Activated T-cell treated with anti-CD3 and anti-CD28 coated beads for 1 hour (primary cell): Measurements from ENCODE around the gene DTX2.
"Not testable (repeated sequence)": the region's sequence is repeated elsewhere in the genome, so short reads cannot be mapped to it uniquely, and the experiment has no call there.

Source experiments
- DNase-seq: peaks from one replicate; pipeline ENCODE4 v3.0.0-alpha.2; 2020; ENCODE audit warnings: low read depth

DTX2 gene

DNA sequence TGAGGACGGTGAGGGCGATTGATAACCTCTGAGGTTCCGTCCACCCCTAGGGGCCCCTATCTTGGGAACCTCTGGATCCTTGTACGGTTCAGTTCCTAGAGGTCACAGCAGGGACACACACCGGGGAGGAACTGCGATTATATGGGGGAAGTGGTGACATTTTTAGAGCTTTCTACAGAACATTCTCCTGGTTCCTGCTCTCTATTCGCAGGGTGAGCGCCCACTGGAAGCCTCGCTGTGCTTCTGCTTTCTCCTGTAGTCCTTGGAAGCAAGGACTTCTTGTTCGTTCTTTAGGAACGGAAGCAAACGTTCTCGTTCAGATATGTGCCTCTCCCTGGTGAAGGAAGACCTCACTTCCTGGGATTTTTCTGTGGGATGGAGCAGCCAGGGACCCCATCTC lies 26.5 kb downstream of the DTX2 start:
- DNase-seq, result not testable (repeated sequence)

DNA sequence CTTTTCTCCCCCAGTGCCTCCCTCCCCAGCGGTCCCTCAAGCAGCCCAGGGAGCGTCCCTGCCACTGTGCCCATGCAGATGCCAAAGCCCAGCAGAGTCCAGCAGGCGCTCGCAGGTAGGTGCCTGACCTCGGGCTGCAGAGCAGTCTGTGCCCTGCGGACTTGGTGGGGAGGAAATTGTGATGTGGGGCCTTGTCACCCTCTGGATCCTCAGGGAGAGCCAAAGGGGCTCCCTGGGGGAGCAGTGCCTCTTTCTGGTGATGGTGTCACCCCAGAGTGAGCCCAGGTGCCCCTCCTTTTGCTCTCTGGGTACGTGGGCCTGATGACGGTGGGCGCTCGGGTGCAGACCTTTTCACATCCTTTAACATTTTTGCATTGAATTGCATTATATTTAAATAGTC lies 30.6 kb downstream of the DTX2 start:
- not testable (repeated sequence) for DNase-seq

DNA sequence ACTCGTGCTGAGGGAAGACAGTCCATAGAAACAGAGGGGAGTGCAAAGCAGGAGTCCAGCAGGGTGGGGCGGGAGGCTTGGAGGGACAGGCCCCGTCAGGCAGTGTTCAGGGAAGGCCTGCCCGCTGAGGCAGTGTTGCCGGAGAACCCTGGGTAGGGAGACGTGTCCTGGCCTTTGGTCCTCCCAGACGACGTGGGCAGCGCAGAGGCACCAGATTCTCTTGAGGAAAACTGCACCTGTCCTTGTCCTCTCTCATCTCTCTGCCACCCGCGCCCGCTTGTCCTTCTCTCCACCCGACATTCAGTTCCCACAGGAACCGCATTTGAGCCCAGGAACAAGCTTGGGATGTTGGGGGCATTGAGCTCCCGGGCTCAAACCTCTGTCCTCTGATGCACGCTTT lies 34.2 kb downstream of the DTX2 start:
- DNase-seq, result not testable (repeated sequence)

DNA sequence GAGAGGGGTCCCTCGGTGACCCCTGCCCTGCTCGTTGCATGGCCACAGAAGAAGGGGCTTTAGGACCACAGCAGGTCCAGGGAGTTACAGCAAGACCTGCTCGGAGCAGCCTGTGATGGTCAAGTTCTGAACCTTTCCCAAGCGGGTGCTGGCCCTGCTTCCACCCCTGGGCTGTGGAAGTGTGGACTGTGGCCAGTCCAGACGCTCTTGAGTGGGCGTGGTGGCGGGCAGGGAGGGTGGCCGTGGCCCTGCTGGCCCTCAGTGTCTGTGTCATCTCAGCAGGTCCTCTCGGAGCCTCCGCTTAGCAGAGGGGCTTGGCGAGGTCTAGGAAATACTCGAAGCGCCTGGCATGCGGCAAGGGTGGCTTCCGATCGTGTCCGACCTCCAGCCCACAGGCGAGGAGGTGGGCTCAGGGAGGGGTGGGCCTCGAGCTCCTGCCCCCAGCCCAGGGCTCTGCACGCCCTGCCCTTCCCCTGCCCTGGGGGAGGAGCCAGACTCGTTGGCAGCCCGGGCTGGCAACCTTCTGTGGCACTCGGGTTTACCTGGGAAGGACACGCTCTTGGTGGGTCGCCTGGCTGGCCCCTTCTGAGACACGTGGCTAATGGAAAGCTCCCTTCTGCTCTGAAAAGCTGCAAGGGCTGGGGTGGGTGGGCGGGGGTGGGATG lies 36.5 kb downstream of the DTX2 start:
- DNase-seq, result not testable (repeated sequence)

DNA sequence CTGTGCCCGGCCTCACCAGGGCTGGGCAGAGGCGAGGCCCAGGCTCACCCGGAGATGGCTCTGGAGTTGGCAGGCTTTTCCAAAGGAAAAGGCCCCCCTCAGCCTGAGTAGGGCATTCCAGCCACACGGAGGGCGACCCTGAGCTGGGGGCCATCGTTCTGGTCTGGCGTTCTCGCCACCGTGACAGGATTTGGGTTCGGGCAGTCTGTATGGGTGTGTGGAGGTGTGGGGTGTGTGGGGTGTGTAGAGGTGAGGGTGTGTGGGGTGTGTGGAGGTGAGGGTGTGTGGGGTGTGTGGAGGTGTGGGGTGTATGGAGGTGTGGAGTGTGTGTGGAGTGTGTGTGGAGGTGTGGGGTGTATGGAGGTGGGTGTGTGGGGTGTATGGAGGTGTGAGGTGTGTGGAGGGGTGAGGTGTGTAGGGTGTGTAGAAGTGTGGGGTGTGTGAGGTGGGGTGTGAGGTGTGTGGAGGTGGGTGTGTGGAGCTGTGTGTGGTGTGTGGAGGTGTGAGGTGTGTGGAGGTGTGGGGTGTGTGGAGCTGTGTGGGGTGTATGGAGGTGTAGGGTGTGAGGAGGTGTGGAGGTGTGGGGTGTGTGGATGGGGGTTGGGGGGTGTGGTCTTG lies 37.2 kb downstream of the DTX2 start:
- not testable (repeated sequence) for DNase-seq

DNA sequence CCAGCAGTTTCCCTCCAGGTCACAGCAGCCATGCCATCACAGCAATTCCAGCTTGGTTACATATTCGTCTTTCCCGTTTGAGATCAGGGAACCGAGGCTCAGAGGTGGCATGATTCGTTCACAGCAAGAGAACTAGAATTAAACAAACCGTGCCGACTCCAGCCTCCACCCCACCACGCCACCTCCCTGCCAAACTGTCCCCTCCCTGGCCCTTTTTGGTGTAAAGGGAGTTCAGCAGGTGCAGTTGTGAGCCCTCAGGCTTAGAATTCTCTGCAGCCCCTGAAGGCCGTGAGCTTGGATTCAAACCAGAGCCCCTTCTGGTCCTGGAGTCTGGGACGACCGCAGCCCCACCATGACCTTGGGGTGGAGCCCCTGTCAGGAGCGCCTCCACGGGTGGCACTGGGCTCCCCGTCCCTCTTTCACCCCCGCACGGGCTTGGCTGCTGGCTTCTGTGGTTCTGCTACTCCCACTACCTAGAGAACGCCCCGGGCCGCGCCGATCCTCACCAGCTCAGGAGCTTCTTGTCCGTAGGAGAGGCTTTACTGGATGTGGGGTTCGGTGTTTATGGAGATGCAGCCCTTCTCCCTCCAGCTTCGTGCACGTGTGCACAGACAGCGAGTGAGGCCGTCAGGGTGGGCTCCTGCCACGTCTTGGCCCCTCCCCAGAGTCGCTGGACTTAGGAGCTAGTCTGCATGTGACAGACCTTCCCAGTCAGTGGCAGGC lies 37.9 kb downstream of the DTX2 start:
- DNase-seq, result not testable (repeated sequence)

DNA sequence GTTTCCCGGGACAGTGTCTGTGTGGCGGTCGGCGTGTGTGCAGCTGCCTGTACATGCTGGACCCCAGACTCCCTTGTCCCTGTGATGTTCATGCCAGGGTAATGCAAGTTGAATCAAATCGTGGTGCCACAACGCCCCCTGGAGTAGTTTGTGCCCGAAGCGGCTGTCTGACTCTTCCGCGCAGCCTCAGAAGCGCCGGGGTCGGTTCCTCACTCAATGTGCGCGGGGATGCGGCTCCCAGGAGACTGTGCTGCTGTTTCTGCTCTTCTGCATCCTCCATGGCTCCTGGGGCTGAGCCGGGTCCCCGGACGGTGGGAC lies 38.4 kb downstream of the DTX2 start:
- DNase-seq, result not testable (repeated sequence)

DNA sequence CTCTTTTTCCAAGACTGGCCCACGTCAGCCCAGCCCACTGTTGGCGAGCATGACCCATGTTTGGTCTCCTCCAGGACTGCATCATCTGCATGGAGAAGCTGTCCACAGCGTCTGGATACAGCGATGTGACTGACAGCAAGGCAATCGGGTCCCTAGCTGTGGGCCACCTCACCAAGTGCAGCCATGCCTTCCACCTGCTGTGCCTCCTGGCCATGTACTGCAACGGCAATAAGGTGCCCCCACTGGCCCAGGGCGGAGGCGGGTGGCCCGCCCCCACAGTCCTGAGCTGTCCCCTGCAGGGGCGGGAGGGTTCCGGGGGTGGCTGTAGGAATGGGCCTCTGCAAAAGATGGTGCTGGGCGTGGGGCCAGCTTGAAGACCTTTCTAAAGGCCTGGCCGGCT lies 40.7 kb downstream of the DTX2 start:
- DNase-seq, result not testable (repeated sequence)

DNA sequence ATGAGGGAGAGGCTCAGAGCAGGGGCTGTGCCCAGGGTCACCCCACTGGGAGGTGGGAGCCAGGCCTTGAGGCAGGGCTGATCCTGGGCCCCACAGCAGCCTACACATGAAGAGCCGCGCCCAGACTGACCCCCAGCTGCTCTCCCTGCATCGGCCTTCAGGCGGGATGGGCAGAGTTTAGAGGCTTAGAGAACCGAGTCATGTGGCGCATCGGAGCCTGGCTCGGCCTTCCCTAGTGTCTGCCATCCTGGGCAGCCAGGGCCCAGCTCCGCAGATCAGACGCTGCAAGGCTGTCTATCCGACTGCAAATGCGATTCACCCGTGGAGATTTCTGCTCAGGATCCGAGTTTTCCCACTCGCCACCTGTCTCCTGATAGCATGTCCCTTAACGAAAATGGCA lies 41.3 kb downstream of the DTX2 start:
- not testable (repeated sequence) for DNase-seq

DNA sequence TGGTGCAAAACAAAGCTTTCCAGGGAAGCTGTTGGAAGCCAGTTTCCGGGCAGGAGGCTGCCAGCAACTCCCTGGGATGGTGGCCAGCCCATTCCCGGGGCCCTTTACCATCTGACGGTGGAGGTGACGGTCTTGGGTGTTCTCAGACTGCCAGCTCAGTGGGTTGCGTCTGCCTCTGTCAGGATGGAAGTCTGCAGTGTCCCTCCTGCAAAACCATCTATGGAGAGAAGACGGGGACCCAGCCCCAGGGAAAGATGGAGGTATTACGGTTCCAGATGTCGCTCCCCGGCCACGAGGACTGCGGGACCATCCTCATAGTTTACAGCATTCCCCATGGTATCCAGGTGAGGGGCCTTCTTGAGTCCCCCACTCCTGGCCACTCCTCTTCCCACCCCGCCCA lies 41.7 kb downstream of the DTX2 start:
- DNase-seq, result not testable (repeated sequence)

DNA sequence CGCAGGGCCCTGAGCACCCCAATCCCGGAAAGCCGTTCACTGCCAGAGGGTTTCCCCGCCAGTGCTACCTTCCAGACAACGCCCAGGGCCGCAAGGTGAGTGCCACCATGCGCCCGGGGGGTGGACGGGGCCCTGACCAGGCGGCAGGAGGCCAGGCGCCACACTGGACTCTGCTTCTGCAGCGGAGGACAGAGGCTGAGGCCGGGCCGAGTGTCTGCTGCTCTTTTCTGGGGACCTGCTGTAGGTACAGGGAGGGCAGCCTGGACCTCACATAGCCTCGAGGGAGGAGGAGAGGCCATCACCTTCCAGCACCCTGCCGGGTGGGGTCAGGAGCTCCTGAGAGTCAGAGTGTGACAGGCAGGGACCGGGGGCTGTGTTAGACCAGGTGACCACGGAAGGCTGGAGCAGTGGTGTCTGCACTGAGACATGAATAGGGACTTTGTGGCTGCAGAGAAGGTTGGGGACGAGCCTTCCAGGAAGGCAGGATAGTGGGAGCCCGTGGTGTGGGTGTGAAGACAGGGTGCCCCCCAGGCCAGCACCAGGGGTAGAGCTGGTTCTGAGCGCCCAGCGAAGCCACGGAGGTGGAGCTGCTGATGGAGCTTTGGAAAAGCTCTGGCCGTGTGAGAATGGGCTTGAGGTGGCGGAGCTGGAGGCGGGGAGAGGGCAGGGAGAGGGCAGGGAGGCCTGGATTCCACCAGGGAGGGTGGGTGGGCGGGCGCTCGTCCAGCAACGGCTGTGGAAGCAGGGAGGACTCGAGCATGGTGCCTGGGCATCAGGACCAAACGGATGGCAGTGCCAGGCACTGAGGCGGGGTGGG lies 43.0 kb downstream of the DTX2 start:
- DNase-seq, result not testable (repeated sequence)

DNA sequence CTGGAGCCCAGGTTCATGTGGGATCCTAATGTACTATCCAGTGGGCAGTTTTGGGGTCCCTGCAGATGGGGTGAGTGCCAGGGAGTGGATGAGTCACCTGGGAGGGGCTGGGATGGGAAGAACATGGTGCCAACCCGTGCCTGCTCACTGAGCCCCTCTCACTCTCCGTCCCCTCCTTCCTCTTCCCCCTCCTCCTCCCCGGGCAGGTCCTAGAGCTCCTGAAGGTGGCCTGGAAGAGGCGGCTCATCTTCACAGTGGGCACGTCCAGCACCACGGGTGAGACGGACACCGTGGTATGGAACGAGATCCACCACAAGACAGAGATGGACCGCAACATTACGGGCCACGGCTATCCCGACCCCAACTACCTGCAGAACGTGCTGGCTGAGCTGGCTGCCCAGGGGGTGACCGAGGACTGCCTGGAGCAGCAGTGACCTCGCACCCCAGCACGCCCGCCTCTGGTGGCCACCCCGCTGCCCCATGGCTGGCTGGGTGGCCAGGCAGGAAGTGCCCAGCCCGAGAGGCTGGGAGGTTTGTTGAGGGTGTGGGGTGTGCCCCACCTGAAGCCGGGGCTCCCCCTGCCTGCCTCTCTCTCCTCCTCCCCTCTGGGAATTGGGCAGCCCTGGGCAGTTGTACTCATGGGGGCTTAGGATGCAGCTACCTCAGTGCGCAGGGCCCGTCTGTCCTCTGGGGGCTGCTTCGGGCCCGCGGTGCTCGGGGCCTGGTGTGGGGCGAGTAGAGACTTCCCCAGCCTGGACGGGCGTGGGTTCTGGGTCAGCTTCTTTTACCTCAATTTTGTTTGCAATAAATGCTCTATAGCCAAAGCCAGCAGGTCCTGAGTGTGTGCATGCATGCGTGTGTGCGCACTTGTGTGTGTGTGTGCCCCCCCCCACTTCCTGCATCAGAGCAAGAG lies 43.9 kb downstream of the DTX2 start:
- no peak for DNase-seq

DNA sequence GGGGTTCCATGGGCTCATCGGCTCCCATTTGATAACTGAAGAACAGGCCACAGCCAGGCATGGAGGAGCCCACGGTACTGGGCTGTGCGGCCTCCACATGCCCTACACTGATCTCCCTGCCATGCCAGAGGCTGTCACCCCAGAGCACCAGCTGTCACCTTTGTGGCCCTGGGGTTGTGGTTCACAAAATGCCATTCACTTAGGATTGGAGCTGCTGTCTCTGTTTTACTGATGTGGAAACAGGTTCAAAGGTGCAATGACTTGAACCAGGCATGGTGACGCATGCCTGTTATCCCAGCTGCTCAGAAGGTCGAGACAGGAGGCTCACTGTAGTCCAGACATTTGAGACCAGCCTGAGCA lies 44.6 kb downstream of the DTX2 start:
- DNase-seq, result no peak

DNA sequence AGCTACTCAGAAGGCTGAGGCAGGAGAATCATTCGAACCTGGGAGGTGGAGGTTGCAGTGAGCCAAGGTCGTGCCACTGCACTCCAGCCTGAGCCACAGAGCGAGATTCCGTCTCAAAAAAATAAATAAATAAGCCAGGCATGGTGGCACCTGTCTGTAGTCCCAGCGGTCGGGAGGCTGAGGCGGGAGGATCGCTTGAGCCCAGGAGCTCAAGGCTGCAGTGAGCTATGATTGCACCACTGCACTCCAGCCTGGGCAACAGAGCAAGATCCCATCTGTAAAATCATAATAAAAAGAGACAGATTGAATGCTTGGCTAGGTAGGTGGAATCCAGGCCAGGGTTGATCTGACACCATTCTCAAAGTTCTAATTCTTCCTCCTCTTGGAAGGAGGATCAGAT lies 45.1 kb downstream of the DTX2 start:
- DNase-seq, result not testable (repeated sequence)

DNA sequence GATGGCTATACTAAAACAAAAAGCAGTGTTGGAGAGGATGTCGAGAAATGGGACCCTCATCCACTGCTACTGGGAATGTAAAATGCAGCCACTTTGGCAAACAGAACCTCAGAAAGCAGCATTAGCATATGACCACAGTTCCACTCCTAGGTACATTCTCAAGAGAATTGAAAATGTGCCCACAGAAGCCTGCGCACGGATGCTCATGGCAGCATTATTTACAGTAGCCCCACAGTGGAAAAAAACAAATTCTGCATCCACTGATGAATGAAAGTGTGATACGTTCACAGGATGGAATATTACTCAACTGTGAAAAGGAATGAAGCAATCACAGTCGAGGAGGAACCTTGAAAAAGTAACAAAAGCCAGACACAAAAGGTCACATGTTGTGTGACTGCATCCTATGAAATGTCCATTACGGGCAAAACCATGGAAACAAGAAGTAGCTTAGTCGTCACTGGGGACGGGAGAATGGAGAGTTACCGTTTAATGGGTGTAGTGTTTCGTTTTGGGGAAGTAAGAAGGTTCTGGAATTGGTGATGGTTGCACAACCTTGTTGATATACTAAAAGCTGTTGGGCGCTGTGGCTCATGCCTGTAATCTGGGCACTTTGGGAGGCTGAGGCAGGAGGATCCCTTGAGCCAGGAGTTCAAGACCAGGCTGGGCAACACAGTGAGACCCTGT lies 46.4 kb downstream of the DTX2 start:
- no peak for DNase-seq

DNA sequence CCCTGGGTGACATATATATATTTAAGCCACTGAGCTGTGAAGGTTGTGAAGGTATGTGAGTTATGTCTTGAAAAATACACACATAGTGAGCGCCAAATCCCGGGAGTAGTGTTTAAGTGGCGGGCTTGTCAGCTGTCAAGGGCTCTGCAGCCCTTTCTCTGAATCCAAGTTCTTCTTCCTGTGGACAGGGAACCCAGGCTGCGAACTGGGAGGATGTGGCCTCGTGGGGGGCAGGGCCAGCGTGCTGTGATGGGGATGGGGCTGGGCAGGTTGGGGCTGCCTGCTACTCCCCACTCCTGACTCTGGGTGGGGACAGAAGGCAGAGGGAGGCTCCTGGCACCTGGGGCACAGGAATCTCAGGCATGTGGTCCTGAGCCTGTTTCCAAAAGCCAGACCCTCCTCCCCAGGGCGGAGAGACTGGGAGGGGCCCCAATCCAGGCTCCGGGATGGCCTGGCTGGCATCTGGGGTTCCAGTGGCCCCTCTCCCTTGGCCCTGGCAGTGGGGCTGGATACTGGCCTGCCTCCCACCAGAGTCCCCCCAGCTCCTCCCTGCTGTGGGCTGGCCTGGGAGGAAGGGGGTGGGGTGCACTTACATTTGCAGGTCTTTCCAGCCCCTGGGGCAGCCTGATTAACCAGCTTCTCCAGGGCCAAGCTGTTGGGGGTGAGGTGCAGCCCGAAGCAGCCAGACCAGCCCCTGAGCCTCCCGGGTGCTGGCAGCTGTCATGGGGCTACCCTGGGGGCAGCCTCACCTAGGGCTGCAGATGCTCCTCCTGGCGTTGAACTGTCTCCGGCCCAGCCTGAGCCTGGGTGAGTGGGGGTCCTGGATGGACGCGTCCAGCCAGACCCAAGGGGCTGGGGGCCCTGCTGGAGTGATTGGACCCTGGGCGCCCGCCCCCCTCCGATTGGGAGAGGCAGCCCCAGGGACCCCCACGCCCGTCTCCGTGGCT lies 48.7 kb downstream of the DTX2 start, which contains the start of gene UPK3B:
Gene UPK3B, plus strand, starts transcription at position 622 of the 947 bp plus-strand sequence. Its CDS starts 101 bp downstream, at position 723.
- DNase-seq, result no peak

DNA sequence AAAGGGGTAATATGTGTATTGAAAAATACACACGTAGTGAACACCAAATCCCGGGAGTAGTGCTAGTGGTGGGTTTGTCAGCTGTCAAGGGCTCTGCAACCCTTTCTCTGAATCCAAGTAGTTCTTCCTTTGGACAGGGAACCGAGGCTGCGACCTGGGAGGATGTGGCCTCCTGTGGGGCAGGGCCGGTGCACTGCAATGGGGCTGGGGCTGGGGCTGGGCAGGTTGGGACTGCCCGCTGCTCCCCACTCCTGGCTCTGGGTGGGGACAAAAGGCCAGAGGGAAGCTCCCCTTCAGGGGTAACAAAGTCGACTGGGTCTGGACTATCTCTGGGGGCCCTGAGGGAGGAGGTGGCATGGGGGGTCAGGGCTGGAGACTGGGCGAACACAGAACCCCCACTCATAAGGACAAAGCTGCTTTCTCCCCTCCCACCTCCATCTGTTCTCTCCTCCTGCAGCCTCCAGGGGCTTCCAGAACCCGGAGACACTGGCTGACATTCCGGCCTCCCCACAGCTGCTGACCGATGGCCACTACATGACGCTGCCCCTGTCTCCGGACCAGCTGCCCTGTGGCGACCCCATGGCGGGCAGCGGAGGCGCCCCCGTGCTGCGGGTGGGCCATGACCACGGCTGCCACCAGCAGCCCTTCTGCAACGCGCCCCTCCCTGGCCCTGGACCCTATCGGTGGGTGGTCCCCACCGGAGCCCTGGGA lies 49.8 kb downstream of the DTX2 start:
- DNase-seq, result not testable (repeated sequence)

DNA sequence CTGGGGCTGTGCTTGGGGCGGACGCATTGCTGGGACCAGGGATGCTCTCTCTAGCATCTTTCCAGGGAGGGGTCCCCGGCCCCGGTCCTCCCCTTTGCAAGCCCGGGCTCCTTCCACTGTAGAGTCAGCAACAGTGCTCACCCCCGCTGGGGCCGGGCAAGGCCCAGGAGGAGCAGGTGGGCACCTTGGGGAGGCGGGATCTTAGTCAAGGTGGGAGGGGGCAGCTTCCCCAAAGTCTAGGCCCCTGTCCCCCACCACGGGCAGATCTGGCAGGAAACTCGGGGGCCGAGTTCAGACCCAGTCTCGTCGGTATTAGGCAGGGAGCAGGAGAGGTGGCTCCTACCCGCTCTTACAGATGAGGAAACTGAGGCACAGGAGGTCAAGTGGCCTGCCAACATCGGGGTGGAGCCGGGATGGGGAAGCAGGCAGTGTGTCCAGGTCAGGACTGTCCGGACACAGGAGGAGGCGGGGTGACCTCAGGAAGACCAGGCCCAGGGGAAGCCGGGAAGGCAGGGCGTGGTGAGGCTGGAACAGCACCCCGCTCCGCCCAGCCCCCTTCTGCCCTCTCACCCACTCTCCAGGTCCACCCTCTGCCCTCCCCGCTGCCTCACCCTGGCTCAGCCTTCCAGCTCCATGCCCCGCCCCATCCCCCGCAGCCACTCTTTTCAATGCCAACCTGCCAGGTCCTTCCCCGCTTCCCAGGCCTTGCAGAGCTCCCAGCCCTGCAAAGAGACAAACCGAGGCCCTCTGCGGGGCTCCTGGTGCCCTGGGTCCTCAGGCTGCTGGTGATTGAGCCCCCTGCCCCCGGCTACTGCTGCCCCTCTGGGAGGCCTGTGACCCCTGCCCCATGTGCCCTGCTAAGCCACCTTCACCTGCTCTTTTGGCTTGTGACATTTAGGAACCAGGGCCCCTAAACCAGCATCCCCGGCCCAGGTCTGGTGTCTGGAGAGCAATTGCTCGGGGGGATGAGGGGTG lies 50.7 kb downstream of the DTX2 start:
- DNase-seq, result not testable (repeated sequence)
